GM12878 (cell line): ENCODE measurements around the gene ADAM33.

Experiments
- EZH2 ChIP-seq: IDR thresholded peaks from 2 replicates; pipeline ENCODE4 v1.6.1; 2012; ENCODE audit warnings: low read depth, mild to moderate bottlenecking, control low read depth, inconsistent platforms, low read length, borderline replicate concordance; ENCODE audit not compliant: control insufficient read depth
- SRF ChIP-seq, 2 experiments: IDR thresholded peaks; 2 replicates each; pipeline ENCODE4 v1.6.1; 2011; ENCODE audit warnings: low read depth in 2 of 2, low read length in 2 of 2, mild to moderate bottlenecking in 1 of 2, moderate library complexity in 1 of 2
- TF ChIP-seq, protein P1 (sequence below), 3 experiments: IDR thresholded peaks in 2 of 3; conservative IDR thresholded peaks in 1 of 3; 2 replicates each; pipeline ENCODE4 v1.5.1; 2011; ENCODE audit warnings: low read depth in 3 of 3, low read length in 3 of 3, mild to moderate bottlenecking in 3 of 3, control low read depth in 2 of 3, moderate library complexity in 2 of 3, inconsistent platforms in 1 of 3, mixed read lengths in 1 of 3; ENCODE audit not compliant: control insufficient read depth in 2 of 3, insufficient read depth in 1 of 3; ENCODE audit errors: extremely low read depth in 1 of 3
- TF ChIP-seq, protein P2 (sequence below): IDR thresholded peaks from 2 replicates; pipeline ENCODE4 v1.6.1; 2012; ENCODE audit warnings: low read depth, low read length, improper control_type of control experiment

- TF ChIP-seq, protein P1, sequence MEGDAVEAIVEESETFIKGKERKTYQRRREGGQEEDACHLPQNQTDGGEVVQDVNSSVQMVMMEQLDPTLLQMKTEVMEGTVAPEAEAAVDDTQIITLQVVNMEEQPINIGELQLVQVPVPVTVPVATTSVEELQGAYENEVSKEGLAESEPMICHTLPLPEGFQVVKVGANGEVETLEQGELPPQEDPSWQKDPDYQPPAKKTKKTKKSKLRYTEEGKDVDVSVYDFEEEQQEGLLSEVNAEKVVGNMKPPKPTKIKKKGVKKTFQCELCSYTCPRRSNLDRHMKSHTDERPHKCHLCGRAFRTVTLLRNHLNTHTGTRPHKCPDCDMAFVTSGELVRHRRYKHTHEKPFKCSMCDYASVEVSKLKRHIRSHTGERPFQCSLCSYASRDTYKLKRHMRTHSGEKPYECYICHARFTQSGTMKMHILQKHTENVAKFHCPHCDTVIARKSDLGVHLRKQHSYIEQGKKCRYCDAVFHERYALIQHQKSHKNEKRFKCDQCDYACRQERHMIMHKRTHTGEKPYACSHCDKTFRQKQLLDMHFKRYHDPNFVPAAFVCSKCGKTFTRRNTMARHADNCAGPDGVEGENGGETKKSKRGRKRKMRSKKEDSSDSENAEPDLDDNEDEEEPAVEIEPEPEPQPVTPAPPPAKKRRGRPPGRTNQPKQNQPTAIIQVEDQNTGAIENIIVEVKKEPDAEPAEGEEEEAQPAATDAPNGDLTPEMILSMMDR (IDR thresholded peaks at IDR 0.05 in 2 of 3, conservative IDR thresholded peaks at IDR 0.05 in 1 of 3; ENCODE audit: control insufficient read depth in 2 of 3, extremely low read depth in 1 of 3, insufficient read depth in 1 of 3, low read depth in 3 of 3, low read length in 3 of 3), result no peak
- TF ChIP-seq, protein P2, sequence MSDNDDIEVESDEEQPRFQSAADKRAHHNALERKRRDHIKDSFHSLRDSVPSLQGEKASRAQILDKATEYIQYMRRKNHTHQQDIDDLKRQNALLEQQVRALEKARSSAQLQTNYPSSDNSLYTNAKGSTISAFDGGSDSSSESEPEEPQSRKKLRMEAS, result no peak
- TF ChIP-seq SRF (IDR thresholded peaks at IDR 0.05; ENCODE audit: low read depth in 2 of 2, low read length in 2 of 2) (no peak), EZH2 (no peak)
Measured at GRCh38 chr20:3670945-3671344, 10.9 kb downstream of the ADAM33 start.
